Naive thymus-derived CD4-positive, alpha-beta T cell (primary cell): Measurements from ENCODE around the gene RADIL. TPM values are rescaled to one million over a fixed set of nuclear protein-coding genes. Genes with fewer than 3 reads are reported as not detected.

Source experiments
- ATAC-seq: fragments of 150-1000 bp; cut with Tn5 transposase; 2 replicates; pipeline ENCODE4 v1.10.0; 2021; ENCODE audit warnings: mild to moderate bottlenecking, moderate library complexity
- CTCF ChIA-PET: fragments of 350-600 bp; sonication (Branson Sonifier 250); formaldehyde crosslinking; loops from one replicate; lab custom pipeline; 2021; ENCODE audit warnings: antibody characterized with exemption; lab: Charles Lee
- POLR2A ChIA-PET: fragments of 350-600 bp; sonication (Branson Sonifier 250); formaldehyde crosslinking; loops from one replicate; lab custom pipeline; 2021; ENCODE audit warnings: antibody characterized with exemption, inconsistent platforms; lab: Charles Lee
- DNase-seq, 9 donors: peaks; one replicate each; pipeline versions ENCODE4 v3.0.0 to v3.0.0-alpha.2; 2020 to 2022; ENCODE audit warnings: mixed read lengths in 1 of 9
- H3K27ac ChIP-seq: one replicate; pipeline ENCODE4 v1.7.0; 2013; ENCODE audit warnings: mild to moderate bottlenecking, low read depth, low read length, moderate library complexity
- H3K27me3 ChIP-seq, 2 donors: one replicate each; pipeline ENCODE4 v1.7.0; 2013; ENCODE audit warnings: low read length in 2 of 2, mild to moderate bottlenecking in 2 of 2, moderate library complexity in 2 of 2; ENCODE audit not compliant: control insufficient read depth in 2 of 2, insufficient read depth in 2 of 2
- H3K36me3 ChIP-seq, 3 experiments: 1 replicate in 2 of 3; 2 replicates in 1 of 3; pipeline ENCODE4 v1.7.0; 2013; ENCODE audit warnings: low read length in 3 of 3, mild to moderate bottlenecking in 3 of 3, moderate library complexity in 1 of 3; ENCODE audit not compliant: insufficient read depth in 3 of 3, control insufficient read depth in 2 of 3
- H3K4me1 ChIP-seq, 2 donors: one replicate each; pipeline ENCODE4 v1.7.0; 2013; ENCODE audit warnings: low read length in 2 of 2, mild to moderate bottlenecking in 2 of 2, moderate library complexity in 1 of 2; ENCODE audit not compliant: control insufficient read depth in 2 of 2, insufficient read depth in 2 of 2
- H3K4me3 ChIP-seq: 2 replicates; pipeline ENCODE4 v1.7.0; 2013; ENCODE audit warnings: mild to moderate bottlenecking, low read length
- H3K9me3 ChIP-seq, 3 experiments: 1 replicate in 2 of 3; 2 replicates in 1 of 3; pipeline ENCODE4 v1.7.0; 2013; ENCODE audit warnings: low read length in 3 of 3; ENCODE audit not compliant: control insufficient read depth in 2 of 3
- H3K27ac Mint-ChIP-seq, 9 donors: one replicate each; pipeline ENCODE4 v1.8.0; 2020 to 2022; ENCODE audit warnings: mixed read lengths in 9 of 9, mild to moderate bottlenecking in 8 of 9, moderate library complexity in 5 of 9, inconsistent platforms in 2 of 9
- H3K27me3 Mint-ChIP-seq, 5 donors: one replicate each; pipeline ENCODE4 v1.8.0; 2021 to 2022; ENCODE audit warnings: mixed read lengths in 5 of 5, mild to moderate bottlenecking in 1 of 5
- H3K36me3 Mint-ChIP-seq, 5 donors: one replicate each; pipeline ENCODE4 v1.8.0; 2020 to 2022; ENCODE audit warnings: mixed read lengths in 5 of 5, mild to moderate bottlenecking in 3 of 5, inconsistent platforms in 1 of 5
- H3K4me1 Mint-ChIP-seq, 7 donors: one replicate each; pipeline ENCODE4 v1.8.0; 2020 to 2022; ENCODE audit warnings: mixed read lengths in 7 of 7, mild to moderate bottlenecking in 3 of 7, inconsistent platforms in 1 of 7
- H3K4me3 Mint-ChIP-seq, 10 donors: one replicate each; pipeline ENCODE4 v1.8.0; 2020 to 2022; ENCODE audit warnings: mild to moderate bottlenecking in 10 of 10, mixed read lengths in 10 of 10, moderate library complexity in 6 of 10, inconsistent platforms in 2 of 10
- H3K9me3 Mint-ChIP-seq, 11 donors: one replicate each; pipeline ENCODE4 v1.8.0; 2020 to 2022; ENCODE audit warnings: mixed read lengths in 11 of 11, mild to moderate bottlenecking in 4 of 11, inconsistent platforms in 1 of 11, moderate library complexity in 1 of 11
- intact Hi-C, 2 donors: fragments of 100-400 bp; cut with micrococcal nuclease; formaldehyde crosslinking; loops; one replicate each; pipeline ENCODE4 v1.15.1; 2023
- polyA plus RNA-seq, 2 donors: library from polyadenylated mRNA; unstranded; fragments of 300-500 nt; fragmentation: Illumina TruSeq; gene quantifications; one replicate each; pipeline ENCODE4 v1.2.3, GENCODE V29; 2021
- total RNA-seq, 6 experiments: library from RNA in 5 of 6; stranded (reverse) in 5 of 6; gene quantifications; 1 replicate in 5 of 6; 2 replicates in 1 of 6; pipeline ENCODE4 v1.2.3 and lab custom pipeline; 2021 to 2026

RADIL gene
- total and polyA plus RNA-seq, 7 experiments from 2014 or later, result 0.04 to 0.12 (median 0.08) TPM; not detected in 4

GRCh38 chr7:4885317-4885807, 1.8 kb upstream of the RADIL start:
- no peaks in the 10 kb centered on the region for H3K36me3 Mint-ChIP-seq
- no peak for DNase-seq
- ChIA-PET POLR2A (no interaction called here), CTCF (no interaction called here)
- peaks cover 0 to 8% of the 10 kb centered on the region in 2 donors for H3K27me3 ChIP-seq
- no peak overlapping the region for H3K27ac ChIP-seq
- no peak for ATAC-seq
- H3K4me1 ChIP-seq, result no peaks in the 10 kb centered on the region
- H3K36me3 ChIP-seq, result no peaks in the 10 kb centered on the region
- peaks cover 7 to 17% (median 13%) of the 10 kb centered on the region in 7 donors for H3K4me1 Mint-ChIP-seq
- H3K4me3 Mint-ChIP-seq, result no peak overlapping the region
- peaks cover 0 to 1% (median 0%) of the 10 kb centered on the region in 11 donors for H3K9me3 Mint-ChIP-seq
- peaks cover 16 to 48% (median 27%) of the 10 kb centered on the region in 5 donors for H3K27me3 Mint-ChIP-seq
- H3K4me3 ChIP-seq, result no peak overlapping the region
- no peaks in the 10 kb centered on the region for H3K9me3 ChIP-seq
- no peak overlapping the region for H3K27ac Mint-ChIP-seq
- intact Hi-C loops, result loop anchor here in 1 of 2 donors (10.0 kb wide), 2 partner anchors 61 to 271 kb away; no protein-coding TSS in a partner anchor

GRCh38 chr7:4884164-4884563, 648 bp upstream of the RADIL start:
- no peak overlapping the region for H3K4me3 ChIP-seq
- no peaks in the 10 kb centered on the region for H3K9me3 ChIP-seq
- peak overlapping the region in 9 of 10 donors; percentile 5 to 59 (median 50) for H3K4me3 Mint-ChIP-seq
- H3K4me1 ChIP-seq, result no peaks in the 10 kb centered on the region
- DNase-seq, result no peak
- ChIA-PET CTCF (interaction anchor here (1.8 kb wide), 1 partner anchor 86 kb away, joined by 4 read pairs; no protein-coding TSS in a partner anchor), POLR2A (no interaction called here)
- H3K27me3 Mint-ChIP-seq, result peaks cover 23 to 41% (median 30%) of the 10 kb centered on the region in 5 donors
- H3K27ac Mint-ChIP-seq, result peak overlapping the region in 1 of 9 donors; percentile 19
- H3K27ac ChIP-seq, result no peak overlapping the region
- H3K4me1 Mint-ChIP-seq, result peaks cover 7 to 17% (median 13%) of the 10 kb centered on the region in 7 donors
- no peaks in the 10 kb centered on the region for H3K36me3 ChIP-seq
- peaks cover 0 to 1% (median 0%) of the 10 kb centered on the region in 11 donors for H3K9me3 Mint-ChIP-seq
- H3K27me3 ChIP-seq, result peaks cover 0 to 8% of the 10 kb centered on the region in 2 donors
- ATAC-seq, result no peak
- intact Hi-C loops, result loop anchor here (5.0 to 10.0 kb wide), 6 partner anchors 59 to 269 kb away; partner anchors contain the start of gene AP5Z1 (in 1 of the 2)
- no peaks in the 10 kb centered on the region for H3K36me3 Mint-ChIP-seq

GRCh38 chr7:4883033-4883371, 514 bp downstream of the RADIL start:
- no peaks in the 10 kb centered on the region for H3K4me1 ChIP-seq
- ChIA-PET CTCF (interaction anchor here (0.6 to 1.8 kb wide), 3 partner anchors 85 to 714 kb away, joined by 3 to 4 read pairs (median 3); no protein-coding TSS in a partner anchor), POLR2A (no interaction called here)
- Mint-ChIP-seq H3K9me3 (peaks cover 0 to 1% (median 0%) of the 10 kb centered on the region in 11 donors), H3K36me3 (no peaks in the 10 kb centered on the region), H3K27me3 (peaks cover 23 to 40% (median 34%) of the 10 kb centered on the region in 5 donors), H3K27ac (no peak overlapping the region), H3K4me1 (peaks cover 7 to 17% (median 13%) of the 10 kb centered on the region in 7 donors), H3K4me3 (peak overlapping the region; percentile 48 to 79 (median 76))
- H3K27me3 ChIP-seq, result peaks cover 0 to 8% of the 10 kb centered on the region in 2 donors
- H3K36me3 ChIP-seq, result no peaks in the 10 kb centered on the region
- intact Hi-C loops, result loop anchor here (1.0 to 10.0 kb wide), 7 partner anchors 58 to 268 kb away; partner anchors contain the start of gene AP5Z1 (in 1 of the 2)
- H3K9me3 ChIP-seq, result no peaks in the 10 kb centered on the region
- DNase-seq (peak in 1 of 9 donors; percentile 4), ATAC-seq (no peak)
- H3K27ac ChIP-seq, result no peak overlapping the region
- no peak overlapping the region for H3K4me3 ChIP-seq

- no peak for DNase-seq
- peaks cover 0 to 8% of the 10 kb centered on the region in 2 donors for H3K27me3 ChIP-seq
- peak overlapping the region; percentile 48 to 79 (median 76) for H3K4me3 Mint-ChIP-seq
- no peaks in the 10 kb centered on the region for H3K4me1 ChIP-seq
- no peaks in the 10 kb centered on the region for H3K9me3 ChIP-seq
- peaks cover 0 to 1% (median 0%) of the 10 kb centered on the region in 11 donors for H3K9me3 Mint-ChIP-seq
- H3K36me3 Mint-ChIP-seq, result no peaks in the 10 kb centered on the region
- no peaks in the 10 kb centered on the region for H3K36me3 ChIP-seq
- peaks cover 7 to 17% (median 13%) of the 10 kb centered on the region in 7 donors for H3K4me1 Mint-ChIP-seq
- intact Hi-C loops, result loop anchor here (1.0 to 10.0 kb wide), 7 partner anchors 58 to 268 kb away; partner anchors contain the start of gene AP5Z1 (in 1 of the 2)
- no peak overlapping the region for H3K27ac ChIP-seq
- peak overlapping the region in 1 of 9 donors; percentile 25 for H3K27ac Mint-ChIP-seq
- no peak for ATAC-seq
- no peak overlapping the region for H3K4me3 ChIP-seq
- ChIA-PET CTCF (interaction anchor here (1.8 kb wide), 1 partner anchor 84 kb away, joined by 4 read pairs; no protein-coding TSS in a partner anchor), POLR2A (no interaction called here)
- H3K27me3 Mint-ChIP-seq, result peaks cover 23 to 44% (median 34%) of the 10 kb centered on the region in 5 donors
Observed at GRCh38 chr7:4882169-4883032, 1.1 kb downstream of the RADIL start.

GRCh38 chr7:4880218-4880617, 3.3 kb downstream of the RADIL start:
- H3K4me1 Mint-ChIP-seq, result peaks cover 7 to 17% (median 13%) of the 10 kb centered on the region in 7 donors
- ATAC-seq (no peak), DNase-seq (no peak)

GRCh38 chr7:4879396-4880081, 4.0 kb downstream of the RADIL start:
- H3K4me3 Mint-ChIP-seq, result no peak overlapping the region
- intact Hi-C loops, result loop anchor here (5.0 to 10.0 kb wide), 6 partner anchors 55 to 265 kb away; partner anchors contain the start of gene AP5Z1 (in 1 of the 2)
- ChIA-PET POLR2A (no interaction called here), CTCF (no interaction called here)
- Histone ChIP-seq H3K4me1 (no peaks in the 10 kb centered on the region), H3K36me3 (no peaks in the 10 kb centered on the region), H3K4me3 (no peak overlapping the region), H3K27ac (no peak overlapping the region), H3K27me3 (peaks cover 0 to 8% of the 10 kb centered on the region in 2 donors), H3K9me3 (no peaks in the 10 kb centered on the region)
- H3K36me3 Mint-ChIP-seq, result no peaks in the 10 kb centered on the region
- no peak for ATAC-seq
- no peak for DNase-seq
- peaks cover 0 to 1% (median 0%) of the 10 kb centered on the region in 11 donors for H3K9me3 Mint-ChIP-seq
- peaks cover 22 to 46% (median 30%) of the 10 kb centered on the region in 5 donors for H3K27me3 Mint-ChIP-seq
- H3K4me1 Mint-ChIP-seq, result peaks cover 7 to 17% (median 13%) of the 10 kb centered on the region in 7 donors
- H3K27ac Mint-ChIP-seq, result no peak overlapping the region

More at GRCh38 chr7:4880218-4880617, 3.3 kb downstream of the RADIL start:
- Mint-ChIP-seq H3K4me3 (peak overlapping the region in 1 of 10 donors; percentile 28), H3K27me3 (peaks cover 23 to 46% (median 31%) of the 10 kb centered on the region in 5 donors), H3K36me3 (no peaks in the 10 kb centered on the region), H3K27ac (no peak overlapping the region), H3K9me3 (peaks cover 0 to 1% (median 0%) of the 10 kb centered on the region in 11 donors)
- POLR2A ChIA-PET, result no interaction called here
- intact Hi-C loops, result loop anchor here (5.0 to 10.0 kb wide), 6 partner anchors 55 to 265 kb away; partner anchors contain the start of gene AP5Z1 (in 1 of the 2)
- Histone ChIP-seq H3K27me3 (peaks cover 0 to 8% of the 10 kb centered on the region in 2 donors), H3K4me1 (no peaks in the 10 kb centered on the region), H3K27ac (no peak overlapping the region), H3K4me3 (no peak overlapping the region), H3K9me3 (no peaks in the 10 kb centered on the region), H3K36me3 (no peaks in the 10 kb centered on the region)
- CTCF ChIA-PET, result interaction anchor here (0.5 kb wide), 1 partner anchor 710 kb away, joined by 4 read pairs; no protein-coding TSS in a partner anchor
